HG02610 (cell line): ENCODE measurements around the gene VSX2.

Experiments used
- ATAC-seq: cut with Tn5 transposase; IDR thresholded peaks from one replicate; pipeline ENCODE4 v1.9.1; 2021; ENCODE audit warnings: mild to moderate bottlenecking, moderate library complexity; ENCODE audit not compliant: unreplicated experiment

Gene VSX2

DNA sequence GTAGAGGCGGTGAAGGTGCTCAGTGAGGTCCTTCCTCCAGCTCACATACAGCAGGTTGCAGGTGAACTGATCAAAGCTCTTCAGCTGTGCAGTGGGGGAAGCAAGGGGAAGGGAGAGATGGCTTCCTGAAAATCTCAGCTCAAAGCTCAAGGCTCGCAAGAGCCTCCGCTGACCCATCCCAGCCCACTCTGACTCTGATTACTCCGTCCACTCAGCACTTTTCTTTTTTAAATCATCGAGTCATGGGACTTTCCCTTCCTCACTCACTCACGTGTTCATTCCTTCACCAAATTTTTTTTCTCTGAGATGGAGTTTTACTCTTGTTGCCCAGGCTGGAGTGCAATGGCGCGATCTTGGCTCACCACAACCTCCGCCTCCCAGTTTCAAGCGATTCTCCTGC is 58.7 kb downstream of the VSX2 start:
- ATAC-seq = no peak

DNA sequence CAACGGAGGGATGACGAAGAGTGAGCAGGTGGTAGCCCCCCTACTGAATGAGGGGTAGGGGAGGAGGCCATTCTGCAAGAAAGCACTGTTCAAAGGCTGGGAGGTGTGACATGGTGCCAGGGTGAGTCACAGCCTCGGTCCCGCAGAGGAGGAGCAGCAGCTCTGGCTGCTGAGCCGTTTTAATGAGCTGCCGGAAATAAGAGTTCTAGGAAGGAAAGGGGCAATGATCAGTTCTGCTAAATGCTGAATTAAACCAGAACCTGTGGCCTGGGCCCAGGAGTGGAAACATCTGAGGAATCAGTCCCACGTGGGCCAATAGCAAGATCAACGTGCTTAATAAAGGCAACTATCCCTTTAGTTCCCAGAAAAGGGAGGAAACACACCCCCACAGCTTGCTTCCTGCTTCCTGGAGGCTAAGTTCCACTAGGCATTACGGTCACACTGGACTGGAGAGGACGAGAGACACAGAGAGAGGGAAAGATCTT is 59.9 kb downstream of the VSX2 start:
- no peak for ATAC-seq

DNA sequence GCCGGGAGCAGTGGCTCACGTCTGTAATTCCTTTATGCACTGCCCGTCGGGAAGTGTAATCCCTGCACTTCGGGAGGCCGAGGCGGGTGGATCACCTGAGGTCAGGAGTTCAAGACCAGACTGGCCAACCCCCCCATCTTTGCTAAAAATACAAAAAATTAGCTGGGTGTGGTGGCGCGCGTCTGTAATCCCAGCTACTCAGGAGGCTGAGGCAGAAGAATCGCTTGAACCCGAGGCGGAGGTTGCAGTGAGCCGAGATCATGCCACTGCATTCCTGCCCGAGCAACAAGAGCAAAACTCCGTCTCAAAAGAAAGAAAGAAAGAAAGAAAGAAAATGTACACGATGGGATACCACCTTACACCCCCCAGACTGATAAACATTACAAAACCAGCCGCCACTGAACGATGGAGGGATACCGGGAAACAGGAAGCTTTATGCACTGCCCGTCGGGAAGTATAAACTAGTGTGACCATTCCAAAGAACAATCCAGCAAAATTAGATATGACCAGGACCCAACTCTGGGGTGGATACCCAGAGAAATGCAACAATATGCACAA is 62.4 kb downstream of the VSX2 start:
- no peak for ATAC-seq

DNA sequence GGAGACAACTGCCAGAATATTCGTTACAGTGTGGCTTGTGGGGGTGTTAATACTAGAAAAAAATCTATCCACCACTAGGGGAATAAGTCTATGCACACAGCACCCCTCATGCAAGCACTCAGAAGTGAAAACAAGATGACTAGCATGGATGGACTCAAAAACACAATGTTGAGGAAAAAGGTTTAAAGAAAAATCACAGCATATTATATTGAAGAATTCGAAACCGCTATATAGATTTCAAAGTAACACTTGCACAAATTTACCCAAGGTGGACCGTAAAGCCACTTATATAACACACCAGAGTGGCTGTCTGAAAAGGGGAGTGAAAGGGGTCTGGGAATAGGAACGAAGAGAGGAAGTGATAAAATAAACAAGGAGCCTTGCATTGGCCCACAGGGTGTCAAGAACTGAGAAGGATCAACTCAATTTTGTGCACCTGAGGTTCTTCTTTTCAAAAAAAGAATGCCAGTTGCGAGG is 62.9 kb downstream of the VSX2 start:
- ATAC-seq = peak; percentile 32

DNA sequence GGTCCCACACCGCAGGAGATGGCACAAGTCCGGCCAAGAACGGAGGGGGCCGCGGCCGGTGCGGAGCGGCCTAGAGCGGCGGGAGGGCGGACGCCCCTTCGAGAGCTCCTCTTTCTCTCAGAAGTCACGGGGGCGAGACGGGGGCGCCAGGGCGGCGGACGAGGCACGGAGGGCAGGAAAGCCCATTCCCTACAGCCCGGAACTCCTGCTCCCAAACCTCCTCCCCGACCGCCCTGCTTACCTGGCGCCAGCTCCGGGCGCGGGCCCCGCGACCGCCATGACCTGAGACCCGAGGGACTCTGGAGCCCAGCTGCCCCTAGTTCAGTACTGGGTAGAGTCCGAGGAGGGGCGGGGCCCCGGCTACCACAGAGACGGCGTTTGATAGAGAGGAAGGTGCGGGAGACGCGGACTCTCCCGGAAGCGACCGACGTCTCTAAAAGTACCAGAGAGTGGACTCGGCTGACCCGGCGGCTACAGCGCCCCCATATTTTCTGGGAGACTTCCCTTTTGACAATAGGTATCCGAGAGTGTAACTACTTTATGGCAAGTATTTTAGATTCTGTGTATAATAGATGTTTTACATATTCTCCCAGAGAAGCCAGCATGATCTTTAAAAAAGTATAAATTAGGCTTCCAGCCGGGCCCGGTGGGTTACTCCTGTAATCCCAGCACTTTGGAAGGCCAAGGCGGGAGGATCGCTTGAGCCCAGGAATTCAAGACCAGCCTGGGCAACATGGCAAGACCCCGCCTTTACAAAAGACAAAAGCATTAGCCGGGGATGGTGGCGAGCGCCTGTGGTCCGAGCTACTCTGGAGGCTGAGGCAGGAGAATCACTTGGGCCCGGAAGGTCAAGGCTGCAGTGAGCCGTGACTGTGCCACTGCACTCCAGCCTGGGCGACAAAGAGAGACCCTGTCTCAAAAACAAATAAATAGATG is 63.7 kb downstream of the VSX2 start, which contains the start of gene ABCD4:
ABCD4 (minus strand) TSS at position 301 of the 936 bp plus-strand sequence; CDS start at position 279, 22 bp downstream.
- peak; percentile 98 for ATAC-seq

DNA sequence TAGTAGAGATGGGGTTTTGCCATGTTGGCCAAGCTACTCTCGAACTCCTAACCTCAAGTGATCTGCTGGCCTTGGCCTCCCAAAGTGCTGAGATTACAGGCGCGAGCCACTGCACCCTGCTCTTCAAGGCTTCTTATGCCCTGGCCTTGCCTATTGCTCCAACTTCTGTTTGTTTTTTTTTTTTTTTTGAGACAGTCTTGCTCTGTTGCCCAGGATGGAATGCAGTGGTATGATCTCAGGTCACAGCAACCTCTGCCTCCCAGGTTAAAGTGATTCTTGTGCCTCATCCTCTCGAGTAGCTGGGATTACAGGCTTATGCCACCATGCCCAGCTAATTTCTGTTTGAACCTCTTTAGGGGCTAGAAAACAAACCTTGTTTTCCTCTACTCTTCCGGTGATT is 69.4 kb downstream of the VSX2 start:
- ATAC-seq = no peak

DNA sequence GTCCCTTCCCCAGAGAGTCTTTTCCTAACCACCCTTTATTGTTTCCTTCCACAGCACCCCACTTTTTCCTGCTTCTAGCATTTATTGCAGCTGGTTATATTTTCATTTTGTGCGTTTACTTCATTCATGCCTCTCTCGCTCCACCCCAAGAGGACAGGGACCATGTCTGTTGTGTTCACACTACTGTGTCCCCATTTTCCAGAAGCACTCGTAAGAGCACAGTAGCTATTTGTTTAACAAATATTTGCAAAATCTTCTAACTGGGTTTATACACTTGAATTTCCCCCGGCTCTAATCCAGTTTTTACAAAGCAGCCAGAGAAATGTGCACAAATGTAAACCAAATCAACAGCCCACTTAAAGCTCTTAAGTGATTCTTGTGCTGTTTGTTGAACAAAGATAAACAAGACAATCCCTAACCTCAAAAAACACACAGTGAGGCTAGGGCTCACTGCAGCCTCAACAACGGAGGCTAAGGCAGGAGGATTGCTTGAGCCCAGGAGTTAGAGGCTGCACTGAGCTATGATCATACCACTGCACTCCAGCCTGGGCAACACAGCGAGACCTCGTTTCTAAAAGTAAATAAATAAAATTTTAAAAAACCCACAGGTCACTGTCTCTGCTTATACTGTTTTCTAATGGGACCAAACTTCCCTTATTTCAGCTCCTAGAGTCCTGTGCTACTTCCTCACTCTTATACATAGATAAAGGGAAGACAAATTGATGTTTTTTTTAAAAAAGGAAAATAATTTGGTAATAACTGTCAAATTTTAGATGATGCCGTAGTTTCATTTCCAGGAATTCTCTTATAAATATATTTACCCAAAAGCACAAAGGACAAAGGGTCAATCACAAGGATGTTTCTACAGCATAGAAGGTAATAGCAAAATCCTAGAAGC is 70.1 kb downstream of the VSX2 start:
- ATAC-seq = no peak

DNA sequence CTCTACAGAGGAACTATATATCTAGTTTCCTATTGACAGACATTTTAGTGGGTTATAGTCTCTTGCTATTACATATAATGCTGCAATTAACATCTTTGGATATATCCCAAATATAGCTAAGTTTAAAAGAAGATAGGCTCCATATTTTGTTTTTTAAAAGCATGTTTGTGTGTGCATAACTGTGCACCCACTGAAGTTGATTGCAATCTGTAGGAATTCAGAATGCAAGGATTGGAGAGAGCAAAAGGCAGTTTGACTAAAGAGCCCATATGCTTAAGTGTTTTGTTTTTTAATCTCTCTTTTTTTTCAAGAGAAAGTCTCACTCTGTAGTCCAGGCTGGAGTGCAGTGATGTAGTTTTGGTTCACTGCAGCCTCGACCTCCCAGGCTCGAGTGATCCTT is 72.9 kb downstream of the VSX2 start:
- ATAC-seq = no peak
